ENCODE measurements around the gene SCYGR7.
A peak's percentile ranks its signal among the peaks of the same experiment; 100 is the strongest.

Gene SCYGR7

GRCh38 chr2:227759411-227760118, 31.4 kb downstream of the SCYGR7 start:
- peak; percentile 68 for DNase-seq

GRCh38 chr2:227761740-227762476, 33.8 kb downstream of the SCYGR7 start:
- DNase-seq: peak; percentile 91

- DNase-seq: no peak
Measured at GRCh38 chr2:227765788-227766372, 37.7 kb downstream of the SCYGR7 start.

- peak; percentile 74 for DNase-seq
Measured at GRCh38 chr2:227766373-227766883, 38.3 kb downstream of the SCYGR7 start.

- no peak for DNase-seq
Measured at GRCh38 chr2:227767830-227768229, 39.7 kb downstream of the SCYGR7 start.

GRCh38 chr2:227772197-227772661, 44.1 kb downstream of the SCYGR7 start:
- no peak for DNase-seq

- no peak for DNase-seq
Measured at GRCh38 chr2:227772932-227773331, 44.8 kb downstream of the SCYGR7 start.

GRCh38 chr2:227774011-227774624, 46.0 kb downstream of the SCYGR7 start:
- peak; percentile 31 for DNase-seq

GRCh38 chr2:227774895-227775842, 47.0 kb downstream of the SCYGR7 start:
- DNase-seq: no peak

Measured in kidney glomerular epithelial cell (primary cell).